ENCODE measurements around the gene NEU2. TPM values are rescaled to one million over a fixed set of nuclear protein-coding genes. Genes with fewer than 3 reads are reported as not detected.

Gene NEU2
- polyA plus RNA-seq, 1 experiment, result not detected

GRCh38 chr2:233055362-233055761 lies 22.9 kb downstream of the NEU2 start:
- H3K27ac ChIP-seq (ENCODE audit: low read depth, low read length), result no peak overlapping the region
- H3K4me3 ChIP-seq (ENCODE audit: low read depth, low read length), result no peak overlapping the region
- DNase-seq (ENCODE audit: low read depth, low spot score), result no peak
- ChIA-PET POLR2A (no interaction called here), CTCF (interaction anchor here (1.0 to 4.0 kb wide), 6 partner anchors 13 to 212 kb away, joined by 3 to 68 read pairs (median 5); no protein-coding TSS in a partner anchor)
- H3K9me3 ChIP-seq (ENCODE audit: control insufficient read depth, insufficient read depth, low read length), result no peaks in the 10 kb centered on the region; the same call in 1 of the 2 replicates
- TF ChIP-seq, protein P1, sequence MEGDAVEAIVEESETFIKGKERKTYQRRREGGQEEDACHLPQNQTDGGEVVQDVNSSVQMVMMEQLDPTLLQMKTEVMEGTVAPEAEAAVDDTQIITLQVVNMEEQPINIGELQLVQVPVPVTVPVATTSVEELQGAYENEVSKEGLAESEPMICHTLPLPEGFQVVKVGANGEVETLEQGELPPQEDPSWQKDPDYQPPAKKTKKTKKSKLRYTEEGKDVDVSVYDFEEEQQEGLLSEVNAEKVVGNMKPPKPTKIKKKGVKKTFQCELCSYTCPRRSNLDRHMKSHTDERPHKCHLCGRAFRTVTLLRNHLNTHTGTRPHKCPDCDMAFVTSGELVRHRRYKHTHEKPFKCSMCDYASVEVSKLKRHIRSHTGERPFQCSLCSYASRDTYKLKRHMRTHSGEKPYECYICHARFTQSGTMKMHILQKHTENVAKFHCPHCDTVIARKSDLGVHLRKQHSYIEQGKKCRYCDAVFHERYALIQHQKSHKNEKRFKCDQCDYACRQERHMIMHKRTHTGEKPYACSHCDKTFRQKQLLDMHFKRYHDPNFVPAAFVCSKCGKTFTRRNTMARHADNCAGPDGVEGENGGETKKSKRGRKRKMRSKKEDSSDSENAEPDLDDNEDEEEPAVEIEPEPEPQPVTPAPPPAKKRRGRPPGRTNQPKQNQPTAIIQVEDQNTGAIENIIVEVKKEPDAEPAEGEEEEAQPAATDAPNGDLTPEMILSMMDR (IDR thresholded peaks at IDR 0.05; ENCODE audit: low read depth, low read length), result no peak
- H3K27me3 ChIP-seq (ENCODE audit: control insufficient read depth, insufficient read depth, low read length), result no peaks in the 10 kb centered on the region

DNA sequence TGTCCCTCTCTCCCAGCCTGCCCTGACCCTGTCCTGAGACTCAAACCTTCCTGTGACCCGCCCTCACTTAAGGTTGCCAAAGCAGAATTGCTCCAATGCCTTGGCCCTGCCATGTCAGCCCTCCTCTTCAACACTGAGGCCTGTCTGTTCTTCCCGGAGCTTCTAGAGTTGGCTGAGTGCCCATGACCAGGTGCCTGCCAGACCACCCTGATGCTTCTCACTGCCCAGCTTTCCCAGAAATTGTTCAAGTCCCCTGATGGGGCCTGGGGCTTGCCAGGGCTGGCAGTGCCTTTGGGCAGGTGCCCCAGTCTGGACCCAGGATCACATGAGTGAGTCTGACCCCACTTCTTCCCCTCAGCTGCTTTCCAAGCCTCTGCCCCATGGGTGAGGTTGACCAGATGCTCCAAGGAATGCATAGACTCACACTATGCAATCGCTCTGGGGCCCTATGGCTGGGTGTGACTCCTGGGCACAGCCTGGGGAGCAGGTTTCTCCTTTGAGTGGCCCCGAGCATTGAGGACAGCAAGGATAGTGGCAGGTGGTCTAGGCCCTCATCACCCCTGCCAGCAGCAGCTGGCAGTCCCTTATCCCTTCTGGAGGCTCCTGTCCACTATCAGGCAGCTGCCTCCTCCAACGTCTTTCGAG lies 24.6 kb downstream of the NEU2 start:
- DNase-seq (ENCODE audit: low read depth, low spot score), result no peak
- Histone ChIP-seq H3K4me3 (ENCODE audit: low read depth, low read length) (no peak overlapping the region), H3K9me3 (ENCODE audit: control insufficient read depth, insufficient read depth, low read length) (no peaks in the 10 kb centered on the region; the same call in 1 of the 2 replicates), H3K27ac (ENCODE audit: low read depth, low read length) (no peak overlapping the region), H3K27me3 (ENCODE audit: control insufficient read depth, insufficient read depth, low read length) (no peaks in the 10 kb centered on the region)
- TF ChIP-seq, protein P1 (IDR thresholded peaks at IDR 0.05; ENCODE audit: low read depth, low read length), result no peak
- POLR2A ChIA-PET, result no interaction called here
- CTCF ChIA-PET, result interaction anchor here (0.7 kb wide), 1 partner anchor 57 kb away, joined by 5 read pairs; no protein-coding TSS in a partner anchor

DNA sequence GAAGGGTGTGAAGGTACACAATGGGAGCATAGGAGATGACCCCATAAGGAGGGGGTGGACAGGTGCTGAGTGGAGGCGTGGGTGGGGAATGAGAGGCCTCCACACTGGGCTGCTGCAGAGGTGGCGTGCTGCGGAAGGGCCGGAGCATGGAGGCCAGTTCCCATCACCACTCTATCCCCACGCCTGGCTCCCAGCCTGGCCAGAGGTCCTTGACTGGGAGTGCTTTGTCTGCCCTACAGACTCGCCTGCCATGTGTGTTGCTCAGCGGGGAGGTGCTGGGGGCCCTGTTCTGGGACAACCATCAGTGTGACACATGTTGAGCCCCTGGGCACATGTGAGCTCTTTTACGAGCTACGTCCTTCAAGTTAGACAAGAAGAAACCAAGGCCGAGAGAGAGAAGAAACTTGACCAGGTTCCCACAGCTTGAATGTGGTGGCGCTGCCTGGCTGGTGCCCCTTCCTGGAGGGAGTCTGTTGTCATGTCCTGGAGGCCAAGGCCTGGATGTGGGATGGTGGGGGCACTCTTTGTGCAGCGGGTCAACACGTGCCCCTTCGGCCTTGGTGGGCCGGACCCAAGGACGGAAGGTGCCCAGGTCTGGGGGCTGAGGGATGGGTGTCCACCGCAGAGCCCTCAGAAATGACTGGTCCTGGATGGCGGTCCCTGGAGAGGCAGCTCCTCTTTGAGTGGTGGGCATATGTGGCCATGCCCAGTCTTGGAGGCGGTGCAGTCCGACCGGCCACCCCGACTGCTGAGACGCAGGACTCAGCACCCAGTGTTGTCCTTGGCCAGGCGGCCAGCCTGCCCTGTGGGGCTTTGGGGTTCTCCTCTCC lies 26.5 kb downstream of the NEU2 start:
- CTCF ChIA-PET, result no interaction called here

GRCh38 chr2:233059547-233059796 lies 27.0 kb downstream of the NEU2 start:
- Histone ChIP-seq H3K27ac (ENCODE audit: low read depth, low read length) (no peak overlapping the region), H3K27me3 (ENCODE audit: control insufficient read depth, insufficient read depth, low read length) (no peaks in the 10 kb centered on the region), H3K9me3 (ENCODE audit: control insufficient read depth, insufficient read depth, low read length) (no peaks in the 10 kb centered on the region; the same call in 1 of the 2 replicates), H3K4me3 (ENCODE audit: low read depth, low read length) (no peak overlapping the region)
- ChIA-PET CTCF (no interaction called here), POLR2A (no interaction called here)
- DNase-seq (ENCODE audit: low read depth, low spot score), result no peak
- TF ChIP-seq, protein P1 (IDR thresholded peaks at IDR 0.05; ENCODE audit: low read depth, low read length), result no peak

More for the DNA sequence above, 26.5 kb downstream of the NEU2 start:
- POLR2A ChIA-PET, result no interaction called here
- TF ChIP-seq, protein P1 (IDR thresholded peaks at IDR 0.05; ENCODE audit: low read depth, low read length), result no peak
- Histone ChIP-seq H3K9me3 (ENCODE audit: control insufficient read depth, insufficient read depth, low read length) (no peaks in the 10 kb centered on the region; the same call in 1 of the 2 replicates), H3K27ac (ENCODE audit: low read depth, low read length) (no peak overlapping the region), H3K27me3 (ENCODE audit: control insufficient read depth, insufficient read depth, low read length) (no peaks in the 10 kb centered on the region), H3K4me3 (ENCODE audit: low read depth, low read length) (no peak overlapping the region)
- DNase-seq (ENCODE audit: low read depth, low spot score), result no peak
